Mammary epithelial cell (primary cell): ENCODE results near the gene HOXA3.

Source experiments
- CTCF ChIP-seq, 2 donors: IDR thresholded peaks in 1 of 2; conservative IDR thresholded peaks in 1 of 2; 2 replicates each; pipeline ENCODE4 v1.5.1; 2011 to 2012; ENCODE audit warnings: inconsistent platforms in 2 of 2, low read length in 2 of 2, mild to moderate bottlenecking in 2 of 2, control low read depth in 1 of 2, low read depth in 1 of 2; ENCODE audit not compliant: insufficient read depth in 1 of 2; ENCODE audit errors: extremely low read depth in 1 of 2
- EZH2 ChIP-seq: IDR thresholded peaks from 2 replicates; pipeline ENCODE4 v1.6.1; 2012; ENCODE audit warnings: low read length, inconsistent platforms, borderline replicate concordance

- TF ChIP-seq CTCF (conservative IDR thresholded peaks at IDR 0.05 in 1 of 2, IDR thresholded peaks at IDR 0.05 in 1 of 2; ENCODE audit: extremely low read depth in 1 of 2, insufficient read depth in 1 of 2, low read depth in 1 of 2, low read length in 2 of 2) (no peak), EZH2 (no peak)
Measured at GRCh38 chr7:27132214-27132613, 20.2 kb downstream of the HOXA3 start.
